ENCODE results near the gene CHST3. TPM values are rescaled to one million over a fixed set of nuclear protein-coding genes. Genes with fewer than 3 reads are reported as not detected.

CHST3 gene
- total RNA-seq, 1 experiment from 2014 or later = 6.1 TPM

- Histone ChIP-seq H2AFZ (ENCODE audit: low read length) (no peak overlapping the region), H2BK20ac (ENCODE audit: low read depth, low read length, poor library complexity, severe bottlenecking) (no peak overlapping the region), H4K20me1 (ENCODE audit: control insufficient read depth, insufficient read depth, insufficient read length) (no peaks in the 10 kb centered on the region), H2BK15ac (ENCODE audit: low read depth, low read length) (no peak overlapping the region), H3K23ac (ENCODE audit: insufficient read length, low read depth, low read length) (no peak overlapping the region), H2BK5ac (ENCODE audit: insufficient read length, low read length) (no peak overlapping the region), H3K23me2 (ENCODE audit: insufficient read length, low read depth, low read length, poor library complexity, severe bottlenecking) (no peaks in the 10 kb centered on the region), H2BK12ac (ENCODE audit: insufficient read length, low read depth, low read length) (no peak overlapping the region), H2BK120ac (ENCODE audit: low read depth, low read length, poor library complexity, severe bottlenecking) (no peak overlapping the region), H3K79me2 (ENCODE audit: insufficient read depth, low read length) (no peaks in the 10 kb centered on the region), H3K4ac (ENCODE audit: low read depth, low read length) (no peak overlapping the region), H3K14ac (ENCODE audit: insufficient read depth, low read length) (no peak overlapping the region), H3K4me1 (ENCODE audit: insufficient read depth, low read length) (0 out of 2 replicates have a peak, but pooled peaks cover 2% of the 10 kb centered on the region), H3K9me3 (ENCODE audit: control insufficient read depth, low read depth, low read length) (no peaks in the 10 kb centered on the region), H3K27me3 (ENCODE audit: insufficient read depth, low read length) (no peaks in the 10 kb centered on the region), H4K91ac (ENCODE audit: insufficient read length, low read depth, low read length) (no peak overlapping the region), H2AK5ac (ENCODE audit: insufficient read length, low read length) (no peak overlapping the region), H4K5ac (ENCODE audit: insufficient read length, low read depth, low read length) (no peak overlapping the region), H3T11ph (ENCODE audit: low read length) (no peak overlapping the region), H3K4me2 (ENCODE audit: insufficient read depth, insufficient read length, low read length) (no peak overlapping the region), H3K18ac (ENCODE audit: insufficient read length, low read depth, low read length) (no peak overlapping the region), H3K56ac (ENCODE audit: insufficient read length, low read depth, low read length) (no peak overlapping the region), H3K27ac (ENCODE audit: insufficient read length, low read depth, low read length) (no peak overlapping the region), H3K79me1 (ENCODE audit: insufficient read depth, low read depth, low read length, poor library complexity, severe bottlenecking) (no peaks in the 10 kb centered on the region), H4K8ac (replicated peaks; ENCODE audit: insufficient read length, low read depth, low read length) (no peak overlapping the region), H3K9ac (ENCODE audit: extremely low read depth, insufficient read length, low read length) (no peak overlapping the region)
- peaks cover 0 to 4% of the 10 kb centered on the region in 2 experiments; a peak in 1 of 5 replicates for H3K9me3 Mint-ChIP-seq
- H3K27me3 Mint-ChIP-seq (ENCODE audit: low read depth) = peaks cover 3% of the 10 kb centered on the region; the same call in 1 of the 2 replicates
- H3K36me3 Mint-ChIP-seq (ENCODE audit: insufficient read depth in 1 of 3, low read depth in 3 of 3) = no peaks in the 10 kb centered on the region
- H3K4me1 Mint-ChIP-seq = peaks cover 16 to 20% of the 10 kb centered on the region in 2 experiments
- H3K4me3 Mint-ChIP-seq = no peak overlapping the region
- WGBS (ENCODE audit: extremely low coverage, insufficient read length, low lambda C conversion rate) = no CpG with 5 or more reads among the region's 2 CpGs
- TF ChIP-seq, protein P1, sequence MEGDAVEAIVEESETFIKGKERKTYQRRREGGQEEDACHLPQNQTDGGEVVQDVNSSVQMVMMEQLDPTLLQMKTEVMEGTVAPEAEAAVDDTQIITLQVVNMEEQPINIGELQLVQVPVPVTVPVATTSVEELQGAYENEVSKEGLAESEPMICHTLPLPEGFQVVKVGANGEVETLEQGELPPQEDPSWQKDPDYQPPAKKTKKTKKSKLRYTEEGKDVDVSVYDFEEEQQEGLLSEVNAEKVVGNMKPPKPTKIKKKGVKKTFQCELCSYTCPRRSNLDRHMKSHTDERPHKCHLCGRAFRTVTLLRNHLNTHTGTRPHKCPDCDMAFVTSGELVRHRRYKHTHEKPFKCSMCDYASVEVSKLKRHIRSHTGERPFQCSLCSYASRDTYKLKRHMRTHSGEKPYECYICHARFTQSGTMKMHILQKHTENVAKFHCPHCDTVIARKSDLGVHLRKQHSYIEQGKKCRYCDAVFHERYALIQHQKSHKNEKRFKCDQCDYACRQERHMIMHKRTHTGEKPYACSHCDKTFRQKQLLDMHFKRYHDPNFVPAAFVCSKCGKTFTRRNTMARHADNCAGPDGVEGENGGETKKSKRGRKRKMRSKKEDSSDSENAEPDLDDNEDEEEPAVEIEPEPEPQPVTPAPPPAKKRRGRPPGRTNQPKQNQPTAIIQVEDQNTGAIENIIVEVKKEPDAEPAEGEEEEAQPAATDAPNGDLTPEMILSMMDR (conservative IDR thresholded peaks at IDR 0.05) = no peak
- no peak overlapping the region for H3K27ac Mint-ChIP-seq
- no peak for DNase-seq
Observed at GRCh38 chr10:72045586-72045985, 81.4 kb downstream of the CHST3 start.

All from H9 (cell line).